Cardiac septum (tissue), 1 donor: Measurements from ENCODE around the gene TACR3. TPM values are rescaled to one million over a fixed set of nuclear protein-coding genes. Genes with fewer than 3 reads are reported as not detected.
"Not testable (repeated sequence)": the region's sequence is repeated elsewhere in the genome, so short reads cannot be mapped to it uniquely, and the experiment has no call there.

Experiments
- DNase-seq: peaks from one replicate; pipeline ENCODE4 v3.0.0-alpha.2; 2020; ENCODE audit warnings: low spot score
- intact Hi-C: fragments of 100-400 bp; cut with DNase I; formaldehyde crosslinking; loops from one replicate; pipeline ENCODE4 v1.14.0; 2022
- long read RNA-seq: library from polyadenylated mRNA; unstranded; transcript quantifications from one replicate; pipeline ENCODE4 v2.0.0, GENCODE V29; 2021
- total RNA-seq: library from RNA; stranded (reverse); fragmentation: NEBNext Ultra II Directional; extraction: Animal tissue kit (Norgen Biotek cat#: 25700); gene quantifications from one replicate; pipeline ENCODE4 v1.2.1, GENCODE V29; 2021
- donor health status: DM: no; HTN: no; CAD: no.

Gene TACR3, protein sequence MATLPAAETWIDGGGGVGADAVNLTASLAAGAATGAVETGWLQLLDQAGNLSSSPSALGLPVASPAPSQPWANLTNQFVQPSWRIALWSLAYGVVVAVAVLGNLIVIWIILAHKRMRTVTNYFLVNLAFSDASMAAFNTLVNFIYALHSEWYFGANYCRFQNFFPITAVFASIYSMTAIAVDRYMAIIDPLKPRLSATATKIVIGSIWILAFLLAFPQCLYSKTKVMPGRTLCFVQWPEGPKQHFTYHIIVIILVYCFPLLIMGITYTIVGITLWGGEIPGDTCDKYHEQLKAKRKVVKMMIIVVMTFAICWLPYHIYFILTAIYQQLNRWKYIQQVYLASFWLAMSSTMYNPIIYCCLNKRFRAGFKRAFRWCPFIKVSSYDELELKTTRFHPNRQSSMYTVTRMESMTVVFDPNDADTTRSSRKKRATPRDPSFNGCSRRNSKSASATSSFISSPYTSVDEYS
- not detected for total RNA-seq
- long read RNA-seq: 0 reads

DNA sequence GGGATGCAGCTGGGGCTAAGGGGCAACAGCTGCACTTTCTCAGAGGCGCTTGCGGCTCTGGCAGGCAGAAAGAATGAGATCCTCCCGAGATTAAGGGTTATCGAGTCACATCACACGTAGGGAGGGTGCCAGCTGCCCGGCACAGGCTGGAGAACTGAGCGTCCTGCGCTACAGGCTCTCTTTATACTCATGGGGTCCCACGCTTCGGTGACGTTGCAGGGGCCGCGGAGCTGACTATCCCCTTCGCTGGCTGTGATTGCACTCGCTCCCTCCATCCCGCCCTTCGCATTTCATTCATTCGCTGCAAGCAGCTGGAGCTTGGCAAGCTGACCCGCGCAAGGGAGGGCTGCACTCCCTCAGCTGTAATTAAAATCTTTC is at the start of gene TACR3:
Gene TACR3 (minus strand): TSS at position 156 of the 378 bp plus-strand sequence. CDS start 310 bp downstream, outside the sequence.
- intact Hi-C loops: no loop called here
- DNase-seq: no peak

DNA sequence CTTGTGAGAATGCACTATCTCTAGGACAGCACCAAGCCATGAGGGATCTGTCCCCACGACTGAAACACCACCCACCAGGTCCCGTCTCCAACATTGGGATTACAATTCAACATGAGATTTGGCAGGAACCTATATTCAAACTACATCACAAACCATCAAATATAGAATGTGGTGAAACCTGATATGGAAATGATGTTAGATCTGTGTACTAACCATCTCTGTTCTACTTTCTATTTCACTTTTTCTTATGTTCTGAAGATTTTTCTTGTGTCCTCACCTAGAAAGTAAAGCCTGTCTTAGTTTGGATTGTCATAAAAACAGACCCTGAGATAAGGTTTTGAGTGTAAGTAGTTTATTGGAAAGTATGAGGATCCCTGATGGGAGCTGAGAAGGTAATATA is 37.8 kb upstream of the TACR3 start:
- intact Hi-C loops: no loop called here
- no peak for DNase-seq

DNA sequence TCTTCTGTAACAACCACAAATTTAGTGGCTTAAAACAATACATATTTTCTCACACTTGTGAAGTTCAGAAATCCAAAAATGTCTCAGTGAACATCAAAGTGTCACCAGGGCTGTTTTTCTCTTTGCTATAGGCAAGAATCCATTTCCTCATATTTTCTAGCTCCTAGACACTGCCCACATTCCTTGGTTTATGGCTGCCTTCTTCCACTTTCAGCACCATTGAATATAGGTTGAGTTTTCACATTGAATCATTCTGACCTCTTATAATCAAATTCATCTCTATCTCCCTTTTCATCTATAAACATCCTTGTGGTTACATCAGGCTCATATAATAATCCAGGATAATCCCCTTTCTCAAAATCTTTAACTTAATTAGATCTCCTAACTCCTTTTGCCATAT is 37.0 kb upstream of the TACR3 start:
- intact Hi-C loops: no loop called here
- no peak for DNase-seq

DNA sequence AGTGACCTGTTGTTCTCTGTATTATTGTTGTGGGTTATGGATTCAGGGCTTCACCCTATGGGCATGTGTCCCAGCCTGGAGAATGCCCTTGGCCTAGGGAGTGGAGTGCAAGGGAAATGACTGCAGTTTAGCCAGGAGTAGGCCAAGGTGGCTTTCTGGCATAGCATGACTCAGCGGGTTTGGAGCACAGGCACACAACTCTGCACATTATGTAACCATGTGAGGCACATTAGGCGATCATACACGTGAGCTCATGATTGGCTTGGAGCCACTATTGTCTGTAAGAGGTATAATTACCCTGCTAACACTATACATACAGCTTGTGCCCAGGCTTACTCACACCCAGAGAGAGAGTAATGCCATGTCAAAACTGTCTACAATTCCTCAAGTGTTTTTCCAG is 35.1 kb upstream of the TACR3 start:
- intact Hi-C loops: no loop called here
- no peak for DNase-seq

DNA sequence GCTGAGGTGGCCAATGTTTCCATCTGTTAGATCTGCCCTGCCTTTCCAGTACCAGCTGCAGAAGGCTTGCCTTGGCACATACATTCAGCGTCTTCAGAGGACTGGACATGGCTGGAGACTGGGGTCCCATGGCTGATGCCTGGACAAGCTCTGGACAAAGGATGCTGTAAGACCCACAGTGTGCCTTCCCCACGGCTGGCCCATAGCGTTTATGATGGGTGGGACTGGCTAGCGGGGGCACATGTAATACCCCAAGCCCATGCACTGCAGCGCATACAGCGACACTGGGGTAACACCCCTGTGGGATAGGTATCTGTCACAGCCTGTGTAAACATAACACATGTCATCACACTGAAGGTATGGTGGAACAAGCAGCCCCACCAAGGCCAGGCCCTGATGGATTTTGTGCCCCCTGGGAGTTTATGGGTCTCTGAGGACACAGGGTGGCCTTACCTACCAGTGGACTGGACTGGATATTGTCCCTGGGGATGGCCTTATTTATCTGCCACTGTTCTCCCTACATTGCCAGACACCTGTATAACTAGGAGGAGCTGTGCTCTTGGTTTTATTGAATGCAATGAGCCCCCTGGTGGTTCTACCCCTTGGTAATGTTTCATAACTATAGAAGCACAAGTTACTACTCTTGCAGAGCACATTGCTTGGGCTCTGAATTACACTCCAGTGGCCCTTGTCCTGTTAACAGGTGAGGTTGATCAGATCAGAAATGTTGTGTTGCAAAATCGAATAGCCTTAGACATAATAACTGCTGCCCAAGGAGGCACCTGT is 34.3 kb upstream of the TACR3 start:
- no peak for DNase-seq

DNA sequence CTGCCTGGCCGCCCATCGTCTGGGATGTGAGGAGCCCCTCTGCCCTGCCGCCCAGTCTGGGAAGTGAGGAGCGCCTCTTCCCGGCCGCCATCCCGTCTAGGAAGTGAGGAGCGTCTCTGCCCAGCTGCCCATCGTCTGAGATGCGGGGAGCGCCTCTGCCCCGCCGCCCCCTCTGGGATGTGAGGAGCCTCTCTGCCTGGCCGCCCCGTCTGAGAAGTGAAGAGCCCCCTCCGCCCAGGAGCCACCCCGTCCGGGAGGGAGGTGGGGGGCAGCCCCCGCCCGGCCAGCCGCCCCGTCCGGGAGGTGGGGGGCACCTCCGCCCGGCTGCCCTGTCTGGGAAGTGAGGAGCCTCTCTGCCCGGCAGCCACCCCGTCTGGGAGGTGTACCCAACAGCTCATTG is 3.4 kb upstream of the TACR3 start:
- intact Hi-C loops, DNase-seq: not testable (repeated sequence)

More for the DNA sequence above, 34.3 kb upstream of the TACR3 start:
- intact Hi-C loops: no loop called here

DNA sequence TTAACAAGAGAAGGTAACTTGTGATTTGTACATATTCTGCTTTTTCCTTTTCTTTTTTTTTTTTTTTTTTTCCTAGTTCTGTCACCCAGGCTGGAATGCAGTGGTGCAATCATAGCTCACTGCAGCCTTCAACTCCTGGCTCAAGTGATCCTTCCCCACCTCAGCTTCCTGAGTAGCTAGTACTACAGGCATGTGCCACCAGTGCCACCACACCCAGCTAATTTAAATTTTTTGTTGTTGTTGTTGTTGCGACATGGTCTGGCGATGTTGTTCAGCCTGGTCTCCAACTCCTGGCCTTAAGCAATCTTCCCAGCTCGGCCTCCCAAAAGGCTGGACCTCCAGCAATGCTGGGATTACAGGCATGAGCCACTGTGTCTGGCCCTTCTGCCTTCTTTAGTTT is 1.5 kb upstream of the TACR3 start:
- no peak for DNase-seq
- intact Hi-C loops: no loop called here

DNA sequence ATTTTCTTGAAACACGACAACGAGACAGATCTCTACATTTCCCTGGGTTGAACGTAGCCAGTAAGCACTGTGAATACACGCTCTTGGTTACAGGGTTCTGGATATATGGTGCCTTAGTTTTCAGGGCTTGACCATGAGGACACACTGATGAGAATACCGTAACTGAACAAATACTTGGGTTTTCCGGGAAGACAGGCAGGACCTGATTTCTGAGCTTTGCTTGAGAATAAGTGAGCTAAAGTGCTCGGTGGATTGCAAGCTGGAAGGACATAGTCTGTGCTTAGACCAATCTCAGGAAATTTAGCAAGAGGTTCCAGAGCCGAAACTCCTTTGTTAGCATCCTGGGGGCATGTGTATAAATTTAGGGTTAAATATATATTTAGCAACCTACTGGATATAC is 876 bp upstream of the TACR3 start:
- intact Hi-C loops: no loop called here
- DNase-seq: no peak

DNA sequence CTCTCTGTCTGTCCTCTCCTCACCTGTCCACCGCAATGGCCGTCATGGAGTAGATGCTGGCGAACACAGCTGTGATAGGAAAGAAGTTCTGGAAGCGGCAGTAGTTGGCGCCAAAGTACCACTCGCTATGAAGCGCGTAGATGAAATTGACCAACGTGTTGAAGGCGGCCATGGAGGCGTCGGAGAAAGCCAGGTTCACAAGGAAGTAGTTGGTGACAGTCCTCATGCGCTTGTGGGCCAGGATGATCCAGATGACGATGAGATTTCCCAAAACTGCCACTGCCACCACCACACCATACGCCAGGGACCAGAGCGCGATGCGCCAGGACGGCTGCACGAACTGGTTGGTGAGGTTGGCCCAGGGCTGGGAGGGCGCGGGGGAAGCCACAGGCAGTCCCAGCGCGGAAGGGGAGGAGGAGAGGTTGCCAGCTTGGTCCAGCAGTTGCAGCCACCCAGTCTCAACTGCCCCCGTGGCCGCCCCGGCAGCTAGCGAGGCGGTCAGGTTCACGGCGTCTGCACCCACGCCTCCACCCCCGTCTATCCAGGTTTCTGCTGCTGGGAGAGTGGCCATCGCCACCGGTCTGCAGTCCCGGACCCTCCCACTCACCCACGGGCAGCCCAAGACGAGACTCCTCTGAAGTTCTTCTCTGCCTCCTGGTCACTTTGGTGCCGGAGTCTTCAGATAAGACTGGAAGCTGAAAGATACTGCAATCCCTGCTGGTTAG is 518 bp downstream of the TACR3 start:
- intact Hi-C loops: no loop called here
- no peak for DNase-seq

DNA sequence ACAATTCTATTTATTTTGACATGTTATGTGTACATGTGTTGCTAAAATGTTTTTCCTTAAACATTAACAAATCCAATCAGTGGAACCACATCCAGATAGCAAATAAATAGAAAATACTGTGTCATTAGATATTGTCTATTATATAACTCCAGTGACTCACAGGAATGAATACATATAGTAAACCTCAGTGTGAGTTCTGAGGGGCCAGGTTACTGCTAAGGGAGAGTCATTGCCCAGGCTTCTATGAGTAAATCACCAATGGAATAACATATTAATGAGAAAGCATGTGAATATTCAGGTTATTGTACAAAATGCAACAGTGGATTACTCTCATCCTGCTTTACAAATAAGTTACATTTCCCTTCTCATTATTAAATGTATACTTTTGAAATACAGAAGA is 27.2 kb downstream of the TACR3 start:
- intact Hi-C loops: no loop called here
- DNase-seq: no peak

DNA sequence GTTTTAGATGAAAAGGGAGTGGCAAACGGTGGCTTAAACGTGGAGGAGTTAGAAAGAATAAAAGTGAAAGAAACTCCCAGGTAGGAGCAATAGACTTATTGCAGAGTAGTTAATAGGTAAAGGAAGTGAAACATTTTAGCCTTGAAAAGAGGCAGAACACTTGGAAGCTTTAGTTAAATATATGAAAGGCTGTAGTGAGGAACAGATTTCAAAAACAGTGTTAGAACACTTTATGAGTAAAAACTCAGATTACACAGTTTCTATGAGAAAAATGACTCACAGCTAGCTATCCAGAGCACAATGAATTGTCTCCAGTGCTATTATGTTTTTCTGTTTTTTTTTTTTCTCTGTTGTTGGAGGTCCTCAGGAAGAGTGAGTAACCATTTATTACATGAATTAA is 45.8 kb downstream of the TACR3 start:
- intact Hi-C loops: no loop called here
- no peak for DNase-seq

DNA sequence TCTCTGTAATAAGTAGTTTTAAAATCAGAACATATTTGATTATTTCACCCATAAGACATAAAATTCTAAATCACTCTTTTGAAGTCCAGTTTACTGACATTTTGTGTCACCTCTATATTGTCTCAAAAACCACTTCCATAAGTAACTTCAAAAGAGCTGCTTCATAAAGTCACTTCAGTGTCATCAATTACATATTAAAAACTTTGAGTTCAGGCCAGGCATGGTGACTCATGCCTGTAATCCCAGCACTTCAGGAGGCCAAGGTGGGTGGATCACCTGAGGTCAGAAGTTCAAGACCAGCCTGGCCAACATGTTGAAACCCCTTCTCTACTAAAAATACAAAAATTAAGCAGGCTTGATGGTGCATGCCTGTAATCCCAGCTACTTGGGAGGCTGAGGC is 53.0 kb downstream of the TACR3 start:
- DNase-seq, intact Hi-C loops: not testable (repeated sequence)

DNA sequence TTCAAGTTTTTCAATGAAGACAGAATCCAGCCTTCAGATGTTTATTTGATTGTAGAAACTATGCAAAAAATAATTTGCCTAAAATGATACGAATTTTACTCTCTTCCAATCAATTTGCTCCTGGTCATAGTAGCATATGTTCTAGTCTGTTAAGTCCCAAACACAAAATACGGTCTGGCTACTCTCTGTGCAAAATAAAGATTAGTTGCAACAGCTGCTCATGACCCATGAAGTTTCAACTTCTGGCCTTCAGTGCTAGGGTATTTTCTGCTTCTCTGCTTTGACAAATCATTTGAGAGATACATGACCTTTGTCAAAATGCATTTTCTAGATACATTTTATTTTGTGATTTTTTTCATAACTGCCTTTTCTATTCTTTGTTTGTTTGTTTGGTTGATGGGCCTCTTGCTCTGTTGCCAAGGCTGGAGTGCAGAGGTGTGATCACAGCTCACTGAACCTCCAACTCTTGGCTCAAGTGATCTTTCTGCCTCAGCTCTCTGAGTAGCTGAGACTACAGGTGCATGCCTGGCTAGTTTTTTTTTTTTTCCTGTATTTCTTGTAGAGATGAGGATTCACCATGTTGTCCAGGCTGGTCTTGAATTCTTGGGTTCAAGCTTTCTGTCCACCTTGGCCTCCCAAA is 55.2 kb downstream of the TACR3 start:
- intact Hi-C loops: no loop called here
- DNase-seq: no peak

DNA sequence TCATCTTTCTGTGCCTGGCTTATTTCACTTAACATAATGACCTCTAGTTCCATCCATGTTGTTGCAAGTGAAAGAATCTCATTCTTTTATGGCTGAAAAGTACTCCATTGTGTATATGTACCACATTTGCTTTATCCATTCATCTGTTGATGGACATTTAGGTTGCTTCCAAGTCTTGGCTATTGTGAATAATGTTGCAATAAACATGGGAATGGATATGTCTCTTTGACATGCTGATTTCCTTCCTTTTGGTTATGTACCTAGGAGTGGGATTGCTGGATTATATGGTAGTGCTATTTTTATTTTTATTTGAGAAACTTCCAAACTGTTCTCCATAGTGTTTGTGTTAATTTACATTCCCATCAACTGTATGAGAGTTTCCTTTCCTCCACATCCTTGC is 71.2 kb downstream of the TACR3 start:
- intact Hi-C loops: no loop called here

DNA sequence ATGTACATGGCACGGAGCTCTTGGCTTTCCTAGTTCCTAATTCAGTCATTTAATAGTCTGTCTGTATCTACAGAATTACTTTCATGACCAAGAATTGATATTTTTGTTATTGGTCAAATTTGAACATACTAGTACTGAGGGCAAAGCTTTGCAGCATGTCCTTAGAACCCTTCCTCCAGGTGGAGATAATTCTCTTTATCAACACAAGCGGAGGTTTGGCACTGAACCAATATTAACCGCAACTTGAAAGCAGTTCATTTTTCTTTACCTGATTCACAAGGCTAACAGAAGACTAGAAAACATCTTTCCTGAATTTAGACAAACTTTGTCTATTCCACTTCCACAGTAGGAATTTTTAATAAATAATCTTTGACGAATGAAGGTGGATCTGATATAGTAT is 73.8 kb downstream of the TACR3 start:
- intact Hi-C loops: no loop called here
- no peak for DNase-seq

More for the DNA sequence above, 71.2 kb downstream of the TACR3 start:
- no peak for DNase-seq

DNA sequence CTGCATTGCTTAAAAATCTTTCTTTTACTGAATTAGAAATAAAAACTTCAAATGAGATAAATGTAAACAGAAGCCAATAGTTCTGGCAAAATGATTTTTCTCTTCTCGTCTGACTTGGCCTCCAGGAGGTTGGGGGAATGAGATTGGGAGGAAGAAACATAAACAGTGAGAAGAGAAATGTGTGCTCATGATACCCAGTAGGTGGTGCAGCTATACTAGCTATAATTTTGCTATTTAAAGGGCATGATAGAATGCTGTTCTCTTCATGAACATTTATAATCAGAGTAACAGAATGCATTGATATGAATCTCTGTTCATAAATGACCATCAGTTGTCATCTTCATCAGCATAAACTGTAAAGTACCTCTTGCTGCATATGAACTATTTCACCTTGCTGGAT is 85.5 kb downstream of the TACR3 start:
- intact Hi-C loops: no loop called here
- DNase-seq: no peak

DNA sequence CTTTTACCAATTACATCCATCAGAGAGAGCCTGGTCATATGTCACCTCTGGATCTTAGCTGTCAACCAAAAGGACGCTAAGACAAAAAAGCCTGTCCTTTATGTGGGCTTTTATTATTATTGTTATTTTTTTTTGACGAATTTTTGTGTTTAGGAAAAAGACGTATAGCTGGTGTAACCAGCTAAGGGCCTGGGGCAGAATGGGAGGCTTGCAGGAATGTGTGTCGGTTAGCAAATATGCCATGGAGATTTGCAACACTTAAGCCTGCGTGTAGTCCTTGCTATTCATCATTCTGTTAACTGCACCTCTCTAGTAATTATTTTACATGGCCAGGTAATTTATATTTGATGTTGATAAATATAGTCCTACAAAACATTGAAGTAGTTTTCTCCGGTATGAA is 93.5 kb downstream of the TACR3 start:
- intact Hi-C loops: no loop called here
- DNase-seq: no peak

DNA sequence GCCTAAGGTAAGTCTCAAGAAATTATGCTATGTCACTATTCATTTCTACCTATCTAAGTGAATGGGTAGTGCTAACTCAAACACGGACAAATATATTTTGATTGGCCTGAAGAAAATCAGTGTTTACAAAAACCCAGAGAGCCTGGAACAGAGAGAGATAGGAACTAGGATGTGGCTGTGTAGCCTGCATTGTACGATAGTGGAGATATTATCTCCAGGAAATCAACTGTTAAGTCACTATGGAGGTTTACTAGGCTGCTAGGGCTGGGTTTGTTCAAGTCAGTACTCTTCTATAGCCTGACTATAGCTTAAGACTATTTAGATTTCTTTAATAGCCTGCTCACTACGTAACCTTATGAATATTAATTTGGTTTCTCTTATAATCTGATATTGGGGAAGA is 127.9 kb downstream of the TACR3 start:
- intact Hi-C loops: no loop called here
- DNase-seq: no peak

DNA sequence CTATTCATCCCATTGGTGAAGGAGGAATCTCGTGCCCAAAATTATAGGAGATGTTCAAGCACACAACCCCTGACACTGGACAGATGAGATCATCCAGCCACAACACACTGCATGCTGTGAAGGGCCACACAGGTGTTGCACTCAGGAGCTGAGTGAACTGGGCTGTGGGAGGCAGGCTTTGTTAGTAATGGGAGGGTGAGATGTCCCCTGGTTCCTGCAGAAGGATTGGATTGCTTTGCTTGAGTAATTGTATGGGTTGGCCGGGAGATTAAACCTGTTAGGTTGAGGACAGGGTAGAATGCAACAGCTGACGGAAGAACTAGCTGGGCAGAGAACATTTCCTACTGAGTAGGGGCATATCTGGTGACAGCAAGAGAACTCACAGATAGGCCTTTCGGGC is 152.2 kb downstream of the TACR3 start:
- no peak for DNase-seq

DNA sequence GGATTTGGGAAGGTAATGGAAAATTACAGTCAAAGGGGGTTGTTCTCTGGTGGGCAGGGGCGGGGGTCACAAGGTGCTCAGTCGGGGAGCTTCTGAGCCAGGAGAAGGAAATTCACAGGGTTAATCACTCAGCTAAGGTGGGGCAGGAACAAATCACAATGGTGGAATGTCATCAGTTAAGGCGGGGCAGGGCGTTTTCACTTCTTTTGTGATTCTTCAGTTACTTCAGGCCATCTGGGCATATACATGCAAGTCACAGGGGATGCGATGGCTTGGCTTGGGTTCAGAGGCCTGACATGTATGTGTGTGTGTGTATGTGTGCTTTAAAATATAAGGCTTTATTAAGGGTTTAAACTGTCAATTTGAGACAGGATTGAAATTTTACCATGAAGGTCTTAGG is 160.6 kb downstream of the TACR3 start:
- DNase-seq, intact Hi-C loops: not testable (repeated sequence)

More for the DNA sequence above, 152.2 kb downstream of the TACR3 start:
- intact Hi-C loops: no loop called here
